ENCODE measurements around the gene ELOB. TPM values are rescaled to one million over a fixed set of nuclear protein-coding genes. Genes with fewer than 3 reads are reported as not detected.
A peak's percentile ranks its signal among the peaks of the same experiment; 100 is the strongest.

Gene ELOB
- polyA plus RNA-seq, 4 donors, result 166 to 718 (median 396) TPM

DNA sequence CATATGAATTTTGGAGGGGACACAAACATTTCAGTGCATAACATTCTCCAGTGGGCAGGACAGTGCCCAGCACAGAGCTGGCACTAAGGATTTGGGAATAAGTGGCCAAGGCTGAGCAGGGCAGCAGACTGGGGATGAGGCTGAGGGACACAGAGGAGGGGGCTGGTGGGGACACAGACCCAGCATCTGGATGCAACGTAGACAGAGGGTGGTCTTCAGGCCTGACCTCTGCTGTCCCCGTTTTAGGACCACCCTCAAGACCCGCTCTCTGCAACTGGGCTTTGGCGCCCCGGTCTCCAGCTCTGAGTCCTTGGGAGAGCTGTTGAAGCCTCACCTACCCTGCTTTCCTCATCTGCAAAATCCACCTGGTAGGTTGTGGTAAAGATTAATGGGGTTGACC lies 13.6 kb upstream of the ELOB start:
- Histone ChIP-seq H3K27me3 (ENCODE audit: control insufficient read depth in 3 of 3, insufficient read depth in 3 of 3, low read length in 3 of 3) (peaks cover 0 to 26% (median 17%) of the 10 kb centered on the region in 3 donors), H3K27ac (ENCODE audit: low read depth in 1 of 3, low read length in 2 of 3) (no peak overlapping the region), H3K4me3 (ENCODE audit: low read depth in 1 of 3, low read length in 3 of 3) (no peak overlapping the region), H3K4me1 (ENCODE audit: control insufficient read depth in 3 of 3, insufficient read depth in 2 of 3, low read depth in 1 of 3, low read length in 2 of 3) (peaks cover 0 to 20% (median 2%) of the 10 kb centered on the region in 3 donors), H3K36me3 (ENCODE audit: control insufficient read depth in 3 of 3, insufficient read depth in 2 of 3, low read depth in 1 of 3, low read length in 3 of 3) (no peaks in the 10 kb centered on the region), H3K9me3 (ENCODE audit: control insufficient read depth in 2 of 2, insufficient read depth in 1 of 2, low read depth in 1 of 2, low read length in 1 of 2) (no peaks in the 10 kb centered on the region)
- DNase-seq (no peak), FAIRE-seq (no peak)
- WGBS, 3 donors, result 82 to 85% (median 84%) methylated on average over 5 of the region's 5 CpGs

GRCh38 chr16:2787961-2788360 lies 10.9 kb upstream of the ELOB start:
- H3K9me3 ChIP-seq (ENCODE audit: control insufficient read depth in 2 of 2, insufficient read depth in 1 of 2, low read depth in 1 of 2, low read length in 1 of 2), result no peaks in the 10 kb centered on the region
- FAIRE-seq (no peak), DNase-seq (no peak)
- H3K27ac ChIP-seq (ENCODE audit: low read depth in 1 of 3, low read length in 2 of 3), result no peak overlapping the region
- peaks cover 2 to 43% (median 18%) of the 10 kb centered on the region in 3 donors for H3K27me3 ChIP-seq (ENCODE audit: control insufficient read depth in 3 of 3, insufficient read depth in 3 of 3, low read length in 3 of 3)
- peaks cover 0 to 9% (median 0%) of the 10 kb centered on the region in 3 donors for H3K4me1 ChIP-seq (ENCODE audit: control insufficient read depth in 3 of 3, insufficient read depth in 2 of 3, low read depth in 1 of 3, low read length in 2 of 3)
- WGBS, 3 donors, result 47 to 64% (median 47%) methylated on average over 7 of the region's 7 CpGs
- H3K36me3 ChIP-seq (ENCODE audit: control insufficient read depth in 3 of 3, insufficient read depth in 2 of 3, low read depth in 1 of 3, low read length in 3 of 3), result no peaks in the 10 kb centered on the region
- H3K4me3 ChIP-seq (ENCODE audit: low read depth in 1 of 3, low read length in 3 of 3), result no peak overlapping the region

DNA sequence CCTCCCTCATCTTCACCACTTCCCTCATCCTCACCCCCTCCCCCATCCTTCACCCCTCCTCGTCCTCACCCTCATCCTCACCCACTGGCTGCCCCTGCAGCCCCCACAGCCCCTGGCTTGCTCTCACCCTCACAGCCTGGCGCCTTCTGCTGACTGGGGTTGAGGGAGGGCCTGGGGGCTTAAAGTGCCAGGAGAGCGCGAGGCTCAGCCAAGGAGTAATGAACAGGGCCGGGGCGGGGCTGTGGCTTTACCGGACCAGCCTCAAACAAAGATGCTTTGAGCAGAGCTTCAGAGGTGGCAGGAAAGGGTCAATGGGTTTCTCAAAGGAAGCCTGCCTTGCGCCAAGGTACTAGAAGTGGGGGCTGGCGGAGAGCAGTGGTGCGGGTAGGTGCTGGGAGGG lies 10.3 kb upstream of the ELOB start, which contains the start of gene PRSS33:
Gene PRSS33 (minus strand): TSS at position 155 of the 400 bp plus-strand sequence. CDS start 1,013 bp downstream, outside the sequence.
- no peak for DNase-seq
- Histone ChIP-seq H3K9me3 (ENCODE audit: control insufficient read depth in 2 of 2, insufficient read depth in 1 of 2, low read depth in 1 of 2, low read length in 1 of 2) (no peaks in the 10 kb centered on the region), H3K27ac (ENCODE audit: low read depth in 1 of 3, low read length in 2 of 3) (no peak within 1 kb of the TSS), H3K27me3 (ENCODE audit: control insufficient read depth in 3 of 3, insufficient read depth in 3 of 3, low read length in 3 of 3) (peaks cover 2 to 46% (median 18%) of the 10 kb centered on the region in 3 donors), H3K36me3 (ENCODE audit: control insufficient read depth in 3 of 3, insufficient read depth in 2 of 3, low read depth in 1 of 3, low read length in 3 of 3) (no peaks in the 10 kb centered on the region), H3K4me3 (ENCODE audit: low read depth in 1 of 3, low read length in 3 of 3) (no peak within 1 kb of the TSS), H3K4me1 (ENCODE audit: control insufficient read depth in 3 of 3, insufficient read depth in 2 of 3, low read depth in 1 of 3, low read length in 2 of 3) (peaks cover 0 to 9% (median 0%) of the 10 kb centered on the region in 3 donors)
- WGBS, 3 donors, result 18 to 29% (median 26%) methylated on average over 10 of the region's 10 CpGs
- FAIRE-seq, result no peak

GRCh38 chr16:2786826-2787151 lies 9.7 kb upstream of the ELOB start:
- 21 to 51% (median 38%) methylated on average over 2 to 3 of the region's 3 CpGs for WGBS, 3 donors
- H3K4me3 ChIP-seq (ENCODE audit: low read depth in 1 of 3, low read length in 3 of 3), result no peak overlapping the region
- peaks cover 2 to 48% (median 18%) of the 10 kb centered on the region in 3 donors for H3K27me3 ChIP-seq (ENCODE audit: control insufficient read depth in 3 of 3, insufficient read depth in 3 of 3, low read length in 3 of 3)
- no peak for FAIRE-seq
- no peaks in the 10 kb centered on the region for H3K9me3 ChIP-seq (ENCODE audit: control insufficient read depth in 2 of 2, insufficient read depth in 1 of 2, low read depth in 1 of 2, low read length in 1 of 2)
- no peak for DNase-seq
- H3K27ac ChIP-seq (ENCODE audit: low read depth in 1 of 3, low read length in 2 of 3), result no peak overlapping the region
- no peaks in the 10 kb centered on the region for H3K36me3 ChIP-seq (ENCODE audit: control insufficient read depth in 3 of 3, insufficient read depth in 2 of 3, low read depth in 1 of 3, low read length in 3 of 3)
- peaks cover 0 to 9% (median 0%) of the 10 kb centered on the region in 3 donors for H3K4me1 ChIP-seq (ENCODE audit: control insufficient read depth in 3 of 3, insufficient read depth in 2 of 3, low read depth in 1 of 3, low read length in 2 of 3)

GRCh38 chr16:2786061-2786825 lies 9.2 kb upstream of the ELOB start:
- Histone ChIP-seq H3K36me3 (ENCODE audit: control insufficient read depth in 3 of 3, insufficient read depth in 2 of 3, low read depth in 1 of 3, low read length in 3 of 3) (no peaks in the 10 kb centered on the region), H3K4me1 (ENCODE audit: control insufficient read depth in 3 of 3, insufficient read depth in 2 of 3, low read depth in 1 of 3, low read length in 2 of 3) (peaks cover 0 to 9% (median 0%) of the 10 kb centered on the region in 3 donors), H3K4me3 (ENCODE audit: low read depth in 1 of 3, low read length in 3 of 3) (no peak overlapping the region), H3K27ac (ENCODE audit: low read depth in 1 of 3, low read length in 2 of 3) (no peak overlapping the region), H3K9me3 (ENCODE audit: control insufficient read depth in 2 of 2, insufficient read depth in 1 of 2, low read depth in 1 of 2, low read length in 1 of 2) (no peaks in the 10 kb centered on the region), H3K27me3 (ENCODE audit: control insufficient read depth in 3 of 3, insufficient read depth in 3 of 3, low read length in 3 of 3) (peaks cover 2 to 47% (median 18%) of the 10 kb centered on the region in 3 donors)
- WGBS, 3 donors, result 22 to 53% (median 38%) methylated on average over 15 of the region's 15 CpGs
- FAIRE-seq (no peak), DNase-seq (no peak)

DNA sequence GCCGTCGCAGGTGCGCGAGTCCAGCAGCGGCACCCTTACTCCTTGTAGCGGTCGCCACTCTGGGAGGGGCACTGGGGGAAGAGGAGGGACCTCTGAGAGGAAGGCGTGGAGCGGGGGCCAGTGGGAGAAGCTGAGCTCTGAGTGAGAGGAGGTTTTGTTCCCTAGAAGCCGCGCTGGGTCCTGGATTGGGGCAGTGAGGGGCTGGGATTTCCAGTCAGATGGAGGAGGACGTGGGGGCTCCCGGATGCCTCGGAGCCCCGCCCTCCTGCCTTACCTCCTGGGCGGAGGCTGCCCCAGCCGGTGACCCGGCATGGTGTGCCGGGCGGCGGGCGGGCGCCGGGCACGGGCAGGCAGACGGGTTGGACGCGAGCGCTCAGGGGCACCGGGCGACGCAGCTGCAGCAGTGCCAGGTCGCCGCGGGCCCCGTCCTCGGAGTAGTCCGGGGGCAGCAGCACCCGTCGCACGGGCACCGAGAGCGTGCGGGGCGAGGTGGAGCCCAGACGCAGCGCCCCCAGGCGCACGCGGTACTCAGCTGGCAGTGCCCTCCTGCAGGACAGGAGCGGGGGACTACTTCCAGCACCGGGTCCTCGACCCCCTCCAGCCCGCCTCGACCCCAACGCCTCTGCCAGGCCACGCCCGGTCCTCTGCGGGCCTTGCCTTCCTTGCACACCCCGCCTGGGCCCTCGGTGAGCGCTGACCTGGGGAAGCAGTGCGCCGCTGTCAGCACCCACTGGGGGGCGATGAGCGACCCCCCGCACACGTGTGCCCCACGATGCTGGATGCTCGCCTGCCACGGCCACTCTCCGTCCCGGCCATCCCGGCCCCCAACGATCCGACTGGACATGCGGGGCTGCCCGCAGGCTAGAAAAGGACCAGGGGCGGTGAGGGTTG lies 8.3 kb upstream of the ELOB start:
- FAIRE-seq, result no peak

GRCh38 chr16:2784358-2785100 lies 7.4 kb upstream of the ELOB start:
- Histone ChIP-seq H3K9me3 (ENCODE audit: control insufficient read depth in 2 of 2, insufficient read depth in 1 of 2, low read depth in 1 of 2, low read length in 1 of 2) (no peaks in the 10 kb centered on the region), H3K27me3 (ENCODE audit: control insufficient read depth in 3 of 3, insufficient read depth in 3 of 3, low read length in 3 of 3) (peaks cover 2 to 42% (median 13%) of the 10 kb centered on the region in 3 donors)
- DNase-seq, result peak in 1 of 2 donors; percentile 28

More for the DNA sequence above, 8.3 kb upstream of the ELOB start:
- Histone ChIP-seq H3K4me3 (ENCODE audit: low read depth in 1 of 3, low read length in 3 of 3) (peak overlapping the region in 1 of 3 donors; percentile 33), H3K27ac (ENCODE audit: low read depth in 1 of 3, low read length in 2 of 3) (no peak overlapping the region), H3K27me3 (ENCODE audit: control insufficient read depth in 3 of 3, insufficient read depth in 3 of 3, low read length in 3 of 3) (peaks cover 2 to 42% (median 13%) of the 10 kb centered on the region in 3 donors), H3K9me3 (ENCODE audit: control insufficient read depth in 2 of 2, insufficient read depth in 1 of 2, low read depth in 1 of 2, low read length in 1 of 2) (no peaks in the 10 kb centered on the region), H3K4me1 (ENCODE audit: control insufficient read depth in 3 of 3, insufficient read depth in 2 of 3, low read depth in 1 of 3, low read length in 2 of 3) (peaks cover 0 to 9% (median 0%) of the 10 kb centered on the region in 3 donors), H3K36me3 (ENCODE audit: control insufficient read depth in 3 of 3, insufficient read depth in 2 of 3, low read depth in 1 of 3, low read length in 3 of 3) (no peaks in the 10 kb centered on the region)
- peak; percentile 21 to 22 for DNase-seq
- 10 to 13% (median 12%) methylated on average over 58 to 79 of the region's 79 CpGs for WGBS, 3 donors

More at GRCh38 chr16:2784358-2785100, 7.4 kb upstream of the ELOB start:
- 34 to 50% (median 45%) methylated on average over 15 of the region's 15 CpGs for WGBS, 3 donors
- Histone ChIP-seq H3K4me3 (ENCODE audit: low read depth in 1 of 3, low read length in 3 of 3) (no peak overlapping the region), H3K27ac (ENCODE audit: low read depth in 1 of 3, low read length in 2 of 3) (no peak overlapping the region), H3K36me3 (ENCODE audit: control insufficient read depth in 3 of 3, insufficient read depth in 2 of 3, low read depth in 1 of 3, low read length in 3 of 3) (no peaks in the 10 kb centered on the region), H3K4me1 (ENCODE audit: control insufficient read depth in 3 of 3, insufficient read depth in 2 of 3, low read depth in 1 of 3, low read length in 2 of 3) (peaks cover 0 to 9% (median 0%) of the 10 kb centered on the region in 3 donors)
- FAIRE-seq, result no peak

All from small intestine (tissue), 7 donors.